ENCODE data around the gene OBSCN. TPM values are rescaled to one million over a fixed set of nuclear protein-coding genes. Genes with fewer than 3 reads are reported as not detected.

The OBSCN gene
- total RNA-seq, 2 experiments from 2014 or later = 80.8 to 82.2 TPM

GRCh38 chr1:228398741-228399461, 191.1 kb downstream of the OBSCN start:
- Histone ChIP-seq H3K4me3 (ENCODE audit: low read length) (no peak overlapping the region), H3K27ac (ENCODE audit: low read depth in 1 of 2, low read length in 2 of 2) (no peak overlapping the region), H3K9me3 (ENCODE audit: control insufficient read depth in 1 of 2, insufficient read depth in 1 of 2, low read length in 2 of 2) (no peaks in the 10 kb centered on the region), H3K27me3 (ENCODE audit: control insufficient read depth in 1 of 2, insufficient read depth in 2 of 2, low read length in 2 of 2) (no peaks in the 10 kb centered on the region), H3K4me1 (ENCODE audit: insufficient read depth, low read length) (peaks cover 64% of the 10 kb centered on the region), H3K36me3 (ENCODE audit: insufficient read depth, low read length) (peaks cover 84% of the 10 kb centered on the region)
- Mint-ChIP-seq H3K36me3 (ENCODE audit: low read depth) (peaks cover 68% of the 10 kb centered on the region), H3K27me3 (no peaks in the 10 kb centered on the region), H3K27ac (no peak overlapping the region), H3K9me3 (no peaks in the 10 kb centered on the region), H3K4me1 (ENCODE audit: low read depth) (peaks cover 38% of the 10 kb centered on the region), H3K4me3 (no peak overlapping the region)
- no peak for TF ChIP-seq CTCF (IDR thresholded peaks at IDR 0.05)
- ATAC-seq (ENCODE audit: poor library complexity) (no peak), DNase-seq (no peak)
- intact Hi-C loops (cut with DNase I, micrococcal nuclease) = no loop called here
- ChIA-PET POLR2A (no interaction called here), CTCF (no interaction called here)

GRCh38 chr1:228399531-228400236, 191.8 kb downstream of the OBSCN start:
- Histone ChIP-seq H3K4me1 (ENCODE audit: insufficient read depth, low read length) (peaks cover 67% of the 10 kb centered on the region), H3K4me3 (ENCODE audit: low read length) (no peak overlapping the region), H3K27me3 (ENCODE audit: control insufficient read depth in 1 of 2, insufficient read depth in 2 of 2, low read length in 2 of 2) (no peaks in the 10 kb centered on the region), H3K36me3 (ENCODE audit: insufficient read depth, low read length) (peaks cover 76% of the 10 kb centered on the region), H3K9me3 (ENCODE audit: control insufficient read depth in 1 of 2, insufficient read depth in 1 of 2, low read length in 2 of 2) (no peaks in the 10 kb centered on the region), H3K27ac (ENCODE audit: low read depth in 1 of 2, low read length in 2 of 2) (no peak overlapping the region)
- no peaks in the 10 kb centered on the region for H3K9me3 Mint-ChIP-seq
- DNase-seq = no peak
- CTCF ChIA-PET = no interaction called here
- POLR2A ChIA-PET = no interaction called here
- TF ChIP-seq CTCF (IDR thresholded peaks at IDR 0.05) = no peak
- ATAC-seq (ENCODE audit: poor library complexity) = no peak
- intact Hi-C loops (cut with DNase I, micrococcal nuclease) = loop anchor here in 1 of 2 experiments (10.0 kb wide), 2 partner anchors 265 to 295 kb away; partner anchors contain the start of genes C1orf35 and MRPL55
- H3K36me3 Mint-ChIP-seq (ENCODE audit: low read depth) = peaks cover 74% of the 10 kb centered on the region
- no peaks in the 10 kb centered on the region for H3K27me3 Mint-ChIP-seq
- peak overlapping the region; percentile 14 for H3K27ac Mint-ChIP-seq
- no peak overlapping the region for H3K4me3 Mint-ChIP-seq
- H3K4me1 Mint-ChIP-seq (ENCODE audit: low read depth) = peaks cover 45% of the 10 kb centered on the region

DNA sequence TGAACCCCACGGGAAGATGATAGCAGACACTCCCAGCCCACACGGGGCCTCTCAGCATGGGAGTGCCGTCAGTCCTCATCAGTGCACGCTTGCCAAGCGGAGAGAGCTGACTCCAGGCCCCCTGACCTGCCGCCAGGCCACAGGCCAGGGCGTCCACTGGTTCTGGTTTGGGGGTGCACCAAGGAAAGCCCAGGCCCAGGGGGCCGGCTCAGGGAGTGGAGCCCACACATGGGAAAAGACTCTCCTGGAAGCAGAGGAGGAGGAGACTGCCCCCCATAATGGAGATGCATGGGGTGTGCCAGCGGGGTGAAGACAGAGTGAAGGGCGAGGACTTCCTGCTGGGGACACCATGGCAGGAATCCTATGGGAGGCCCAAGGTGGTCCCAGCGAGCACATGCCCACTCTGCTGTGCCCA, 192.4 kb downstream of the OBSCN start:
- Histone ChIP-seq H3K36me3 (ENCODE audit: insufficient read depth, low read length) (peaks cover 71% of the 10 kb centered on the region), H3K4me1 (ENCODE audit: insufficient read depth, low read length) (peaks cover 72% of the 10 kb centered on the region), H3K27me3 (ENCODE audit: control insufficient read depth in 1 of 2, insufficient read depth in 2 of 2, low read length in 2 of 2) (no peaks in the 10 kb centered on the region), H3K9me3 (ENCODE audit: control insufficient read depth in 1 of 2, insufficient read depth in 1 of 2, low read length in 2 of 2) (no peaks in the 10 kb centered on the region), H3K4me3 (ENCODE audit: low read length) (no peak overlapping the region), H3K27ac (ENCODE audit: low read depth in 1 of 2, low read length in 2 of 2) (no peak overlapping the region)
- TF ChIP-seq CTCF (IDR thresholded peaks at IDR 0.05) = no peak
- peaks cover 51% of the 10 kb centered on the region for H3K4me1 Mint-ChIP-seq (ENCODE audit: low read depth)
- no peaks in the 10 kb centered on the region for H3K9me3 Mint-ChIP-seq
- POLR2A ChIA-PET = no interaction called here
- no peaks in the 10 kb centered on the region for H3K27me3 Mint-ChIP-seq
- peaks cover 74% of the 10 kb centered on the region for H3K36me3 Mint-ChIP-seq (ENCODE audit: low read depth)
- peak overlapping the region; percentile 20 for H3K4me3 Mint-ChIP-seq
- H3K27ac Mint-ChIP-seq = peak overlapping the region; percentile 14
- no peak for DNase-seq
- ATAC-seq (ENCODE audit: poor library complexity) = no peak
- CTCF ChIA-PET = no interaction called here
- intact Hi-C loops (cut with DNase I, micrococcal nuclease) = loop anchor here in 1 of 2 experiments (10.0 kb wide), 2 partner anchors 265 to 295 kb away; partner anchors contain the start of genes C1orf35 and MRPL55
